Measurements from ENCODE around the gene GADD45A.

DNA sequence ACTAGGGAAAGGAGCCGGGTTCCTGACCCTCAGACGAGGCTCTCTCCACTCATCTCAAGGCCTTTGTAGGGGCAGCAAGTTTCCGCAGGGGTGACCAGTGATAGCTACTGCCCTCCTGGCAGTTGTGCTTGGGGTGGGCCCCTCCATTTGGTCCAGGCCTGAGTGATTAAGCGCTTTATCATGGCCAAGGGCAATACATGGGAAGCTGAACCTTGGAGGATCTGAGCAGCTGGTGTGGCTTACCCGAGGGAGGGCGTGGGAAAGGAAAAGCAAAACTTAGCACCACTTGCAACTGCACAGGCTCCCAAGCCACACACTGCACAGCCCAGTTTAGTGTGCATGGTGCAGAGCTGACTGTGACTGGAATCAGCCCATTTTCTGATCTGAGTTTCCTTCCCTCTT, 47.8 kb downstream of the GADD45A start:
- no peak for TF ChIP-seq EZH2 (IDR thresholded peaks at IDR 0.05)
- TF ChIP-seq, protein P1, sequence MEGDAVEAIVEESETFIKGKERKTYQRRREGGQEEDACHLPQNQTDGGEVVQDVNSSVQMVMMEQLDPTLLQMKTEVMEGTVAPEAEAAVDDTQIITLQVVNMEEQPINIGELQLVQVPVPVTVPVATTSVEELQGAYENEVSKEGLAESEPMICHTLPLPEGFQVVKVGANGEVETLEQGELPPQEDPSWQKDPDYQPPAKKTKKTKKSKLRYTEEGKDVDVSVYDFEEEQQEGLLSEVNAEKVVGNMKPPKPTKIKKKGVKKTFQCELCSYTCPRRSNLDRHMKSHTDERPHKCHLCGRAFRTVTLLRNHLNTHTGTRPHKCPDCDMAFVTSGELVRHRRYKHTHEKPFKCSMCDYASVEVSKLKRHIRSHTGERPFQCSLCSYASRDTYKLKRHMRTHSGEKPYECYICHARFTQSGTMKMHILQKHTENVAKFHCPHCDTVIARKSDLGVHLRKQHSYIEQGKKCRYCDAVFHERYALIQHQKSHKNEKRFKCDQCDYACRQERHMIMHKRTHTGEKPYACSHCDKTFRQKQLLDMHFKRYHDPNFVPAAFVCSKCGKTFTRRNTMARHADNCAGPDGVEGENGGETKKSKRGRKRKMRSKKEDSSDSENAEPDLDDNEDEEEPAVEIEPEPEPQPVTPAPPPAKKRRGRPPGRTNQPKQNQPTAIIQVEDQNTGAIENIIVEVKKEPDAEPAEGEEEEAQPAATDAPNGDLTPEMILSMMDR (IDR thresholded peaks at IDR 0.05), result no peak
